Glutamatergic neuron (in vitro differentiated cells): ENCODE data around the gene LETM1. TPM values are rescaled to one million over a fixed set of nuclear protein-coding genes. Genes with fewer than 3 reads are reported as not detected.

Source experiments
- DNase-seq: peaks from one replicate; pipeline ENCODE4 v3.0.0; 2022
- H3K27ac Mint-ChIP-seq: one replicate; pipeline ENCODE4 v1.8.0; 2020; ENCODE audit warnings: mild to moderate bottlenecking, mixed read lengths, inconsistent platforms; ENCODE audit not compliant: unreplicated experiment
- H3K27me3 Mint-ChIP-seq: one replicate; pipeline ENCODE4 v1.8.0; 2020; ENCODE audit warnings: mild to moderate bottlenecking, moderate library complexity, mixed read lengths, inconsistent platforms; ENCODE audit not compliant: unreplicated experiment
- H3K36me3 Mint-ChIP-seq: one replicate; pipeline ENCODE4 v1.8.0; 2020; ENCODE audit warnings: mild to moderate bottlenecking, mixed read lengths, inconsistent platforms; ENCODE audit not compliant: unreplicated experiment
- H3K4me1 Mint-ChIP-seq: one replicate; pipeline ENCODE4 v1.8.0; 2020; ENCODE audit warnings: mild to moderate bottlenecking, low read depth, mixed read lengths, inconsistent platforms; ENCODE audit not compliant: unreplicated experiment
- H3K4me3 Mint-ChIP-seq: one replicate; pipeline ENCODE4 v1.8.0; 2020; ENCODE audit warnings: mild to moderate bottlenecking, mixed read lengths, inconsistent platforms; ENCODE audit not compliant: unreplicated experiment
- H3K9me3 Mint-ChIP-seq: one replicate; pipeline ENCODE4 v1.8.0; 2020; ENCODE audit warnings: mild to moderate bottlenecking, moderate library complexity, mixed read lengths, inconsistent platforms; ENCODE audit not compliant: unreplicated experiment
- CTCF ChIP-seq: fragments of 200-600 bp; sonication (generic); IDR thresholded peaks from one replicate; pipeline ENCODE4 v1.5.0; 2021; ENCODE audit not compliant: partially characterized antibody, unreplicated experiment
- total RNA-seq: library from RNA; stranded (reverse); fragmentation: NEBNext Ultra II Directional; extraction: Animal tissue kit (Norgen Biotek cat#: 25700); gene quantifications from one replicate; pipeline ENCODE4 v1.2.1, GENCODE V29; 2021; ENCODE audit not compliant: unreplicated experiment

The LETM1 gene
- total RNA-seq, 1 donor from 2014 or later, result 48.5 TPM

GRCh38 chr4:1896658-1896991, 40.7 kb upstream of the LETM1 start:
- no peak for TF ChIP-seq CTCF
- Mint-ChIP-seq H3K27ac (no peak overlapping the region), H3K9me3 (peaks cover 5% of the 10 kb centered on the region), H3K36me3 (peaks cover 4% of the 10 kb centered on the region), H3K4me3 (no peak overlapping the region), H3K4me1 (peaks cover 18% of the 10 kb centered on the region), H3K27me3 (peaks cover 8% of the 10 kb centered on the region)
- DNase-seq, result no peak

- no peak overlapping the region for H3K4me3 Mint-ChIP-seq
- H3K27me3 Mint-ChIP-seq, result peaks cover 8% of the 10 kb centered on the region
- H3K9me3 Mint-ChIP-seq, result peaks cover 5% of the 10 kb centered on the region
- peaks cover 18% of the 10 kb centered on the region for H3K4me1 Mint-ChIP-seq
- no peak for TF ChIP-seq CTCF
- peaks cover 4% of the 10 kb centered on the region for H3K36me3 Mint-ChIP-seq
- DNase-seq, result no peak
- H3K27ac Mint-ChIP-seq, result no peak overlapping the region
Observed at GRCh38 chr4:1895971-1896657, 40.2 kb upstream of the LETM1 start.

- Mint-ChIP-seq H3K27ac (no peak overlapping the region), H3K4me3 (no peak overlapping the region), H3K9me3 (peaks cover 7% of the 10 kb centered on the region), H3K4me1 (peaks cover 17% of the 10 kb centered on the region), H3K27me3 (peaks cover 4% of the 10 kb centered on the region), H3K36me3 (peaks cover 4% of the 10 kb centered on the region)
- no peak for TF ChIP-seq CTCF
- no peak for DNase-seq
Observed at GRCh38 chr4:1890979-1891570, 35.1 kb upstream of the LETM1 start.

- H3K27ac Mint-ChIP-seq, result no peak overlapping the region
- H3K9me3 Mint-ChIP-seq, result peaks cover 4% of the 10 kb centered on the region
- H3K36me3 Mint-ChIP-seq, result no peaks in the 10 kb centered on the region
- H3K4me3 Mint-ChIP-seq, result no peak overlapping the region
- TF ChIP-seq CTCF, result no peak
- H3K27me3 Mint-ChIP-seq, result peaks cover 2% of the 10 kb centered on the region
- H3K4me1 Mint-ChIP-seq, result peaks cover 21% of the 10 kb centered on the region
- no peak for DNase-seq
Observed at GRCh38 chr4:1887052-1887451, 31.1 kb upstream of the LETM1 start.

GRCh38 chr4:1885414-1885813, 29.5 kb upstream of the LETM1 start:
- Mint-ChIP-seq H3K4me1 (peaks cover 25% of the 10 kb centered on the region), H3K9me3 (peaks cover 4% of the 10 kb centered on the region), H3K27me3 (peaks cover 2% of the 10 kb centered on the region), H3K4me3 (no peak overlapping the region), H3K27ac (peak overlapping the region; percentile 59), H3K36me3 (no peaks in the 10 kb centered on the region)
- no peak for TF ChIP-seq CTCF
- DNase-seq, result no peak
